Neural cell (in vitro differentiated cells): Measurements from ENCODE around the gene TP53I13. TPM values are rescaled to one million over a fixed set of nuclear protein-coding genes. Genes with fewer than 3 reads are reported as not detected.

Experiments used
- H2AFZ ChIP-seq: fragments of 200-600, 300-800 bp; sonication (generic), shearing (Covaris generic); 2 replicates; pipeline ENCODE4 v1.6.0; 2014; ENCODE audit warnings: low read depth, mild to moderate bottlenecking, antibody characterized with exemption, low read length, moderate library complexity
- H3F3A ChIP-seq: fragments of 200-600 bp; shearing (Covaris generic); 2 replicates; pipeline ENCODE4 v1.6.1; 2016; ENCODE audit warnings: mild to moderate bottlenecking, moderate library complexity, mixed read lengths, antibody characterized with exemption, low read length; ENCODE audit not compliant: insufficient read depth, poor library complexity, severe bottlenecking
- H3K27ac ChIP-seq: fragments of 200-600, 300-800 bp; sonication (generic), shearing (Covaris generic); 2 replicates; pipeline ENCODE4 v1.5.1; 2014; ENCODE audit warnings: mild to moderate bottlenecking, low read length, moderate library complexity
- H3K27me3 ChIP-seq: fragments of 300-800, 200-600 bp; sonication (generic), shearing (Covaris generic); 2 replicates; pipeline ENCODE4 v1.6.0; 2014; ENCODE audit warnings: mild to moderate bottlenecking, low read depth, low read length, moderate library complexity; ENCODE audit not compliant: insufficient read depth
- H3K36me3 ChIP-seq: fragments of 300-800, 200-600 bp; sonication (generic), shearing (Covaris generic); 2 replicates; pipeline ENCODE4 v1.5.1; 2014; ENCODE audit warnings: mild to moderate bottlenecking, antibody characterized with exemption, low read length, moderate library complexity; ENCODE audit not compliant: insufficient read depth
- H3K4me2 ChIP-seq: fragments of 300-800, 200-600 bp; sonication (generic), shearing (Covaris generic); 2 replicates; pipeline ENCODE4 v1.6.0; 2014; ENCODE audit warnings: mild to moderate bottlenecking, low read length
- H3K4me3 ChIP-seq: fragments of 300-800, 200-600 bp; sonication (generic), shearing (Covaris generic); 2 replicates; pipeline ENCODE4 v1.5.1; 2014; ENCODE audit warnings: mild to moderate bottlenecking, low read length, moderate library complexity
- H3K79me2 ChIP-seq: fragments of 200-600 bp; shearing (Covaris generic); replicated peaks from 2 replicates; pipeline ENCODE4 v1.6.0; 2014; ENCODE audit warnings: mild to moderate bottlenecking, low read length, moderate library complexity; ENCODE audit not compliant: insufficient read depth
- H3K9ac ChIP-seq: fragments of 300-800, 200-600 bp; sonication (generic), shearing (Covaris generic); 2 replicates; pipeline ENCODE4 v1.6.1; 2016; ENCODE audit warnings: mild to moderate bottlenecking, low read length, mixed read lengths
- H3K9me2 ChIP-seq: fragments of 200-600 bp; shearing (Covaris generic); 2 replicates; pipeline ENCODE4 v1.6.1; 2016; ENCODE audit warnings: mild to moderate bottlenecking, low read length, mixed read lengths; ENCODE audit not compliant: insufficient read depth
- H3K9me3 ChIP-seq: fragments of 200-600, 300-800 bp; sonication (generic), shearing (Covaris generic); 2 replicates; pipeline ENCODE4 v1.6.1; 2016; ENCODE audit warnings: mild to moderate bottlenecking, mixed run types, low read length, moderate library complexity, mixed read lengths
- H4K20me1 ChIP-seq: fragments of 200-600 bp; shearing (Covaris generic); 2 replicates; pipeline ENCODE4 v1.6.1; 2016; ENCODE audit warnings: mild to moderate bottlenecking, mixed run types; ENCODE audit not compliant: insufficient read depth
- EP300 ChIP-seq: fragments of 450-650 bp; conservative IDR thresholded peaks from 2 replicates; pipeline ENCODE4 v1.6.1; 2014; ENCODE audit warnings: antibody characterized with exemption, mild to moderate bottlenecking, moderate library complexity; ENCODE audit not compliant: poor library complexity, severe bottlenecking
- EZH2 ChIP-seq: fragments of 200-600, 300-800 bp; shearing (Covaris generic), sonication (generic); IDR thresholded peaks from 2 replicates; pipeline ENCODE4 v1.6.1; 2014; ENCODE audit warnings: antibody characterized with exemption, low read length, borderline replicate concordance, mild to moderate bottlenecking; ENCODE audit not compliant: insufficient read depth, poor library complexity, severe bottlenecking
- MXI1 ChIP-seq: fragments of 450-650 bp; conservative IDR thresholded peaks from 2 replicates; pipeline ENCODE4 v1.6.1; 2014; ENCODE audit warnings: antibody characterized with exemption, mild to moderate bottlenecking; ENCODE audit not compliant: poor library complexity, severe bottlenecking
- POLR2AphosphoS5 ChIP-seq: IDR thresholded peaks from 2 replicates; pipeline ENCODE4 v1.6.1; 2012
- RAD21 ChIP-seq: fragments of 450-650 bp; conservative IDR thresholded peaks from 2 replicates; pipeline ENCODE4 v1.6.1; 2014; ENCODE audit warnings: antibody characterized with exemption, mild to moderate bottlenecking, moderate library complexity
- SMC3 ChIP-seq: fragments of 450-650 bp; conservative IDR thresholded peaks from 2 replicates; pipeline ENCODE4 v1.6.1; 2014; ENCODE audit warnings: antibody characterized with exemption, mild to moderate bottlenecking, moderate library complexity; ENCODE audit not compliant: poor library complexity
- TAF1 ChIP-seq: IDR thresholded peaks from 2 replicates; pipeline ENCODE4 v1.6.1; 2012; ENCODE audit warnings: low read depth
- polyA plus RNA-seq: library from polyadenylated mRNA; depleted of rRNA; stranded (reverse); fragments of >200 nt; gene quantifications from 2 replicates; pipeline ENCODE4 v1.2.3, GENCODE V29; 2014
- TF ChIP-seq, protein P1 (sequence below): IDR thresholded peaks from 2 replicates; pipeline ENCODE4 v1.6.1; 2012; ENCODE audit warnings: borderline replicate concordance
- TF ChIP-seq, protein P2 (sequence below): fragments of 450-650 bp; IDR thresholded peaks from 2 replicates; pipeline ENCODE4 v1.5.1; 2014; ENCODE audit warnings: antibody characterized with exemption, mild to moderate bottlenecking, moderate library complexity; ENCODE audit not compliant: poor library complexity, severe bottlenecking

The TP53I13 gene
- polyA plus RNA-seq, 1 donor from 2014 or later: 18.4 TPM

DNA sequence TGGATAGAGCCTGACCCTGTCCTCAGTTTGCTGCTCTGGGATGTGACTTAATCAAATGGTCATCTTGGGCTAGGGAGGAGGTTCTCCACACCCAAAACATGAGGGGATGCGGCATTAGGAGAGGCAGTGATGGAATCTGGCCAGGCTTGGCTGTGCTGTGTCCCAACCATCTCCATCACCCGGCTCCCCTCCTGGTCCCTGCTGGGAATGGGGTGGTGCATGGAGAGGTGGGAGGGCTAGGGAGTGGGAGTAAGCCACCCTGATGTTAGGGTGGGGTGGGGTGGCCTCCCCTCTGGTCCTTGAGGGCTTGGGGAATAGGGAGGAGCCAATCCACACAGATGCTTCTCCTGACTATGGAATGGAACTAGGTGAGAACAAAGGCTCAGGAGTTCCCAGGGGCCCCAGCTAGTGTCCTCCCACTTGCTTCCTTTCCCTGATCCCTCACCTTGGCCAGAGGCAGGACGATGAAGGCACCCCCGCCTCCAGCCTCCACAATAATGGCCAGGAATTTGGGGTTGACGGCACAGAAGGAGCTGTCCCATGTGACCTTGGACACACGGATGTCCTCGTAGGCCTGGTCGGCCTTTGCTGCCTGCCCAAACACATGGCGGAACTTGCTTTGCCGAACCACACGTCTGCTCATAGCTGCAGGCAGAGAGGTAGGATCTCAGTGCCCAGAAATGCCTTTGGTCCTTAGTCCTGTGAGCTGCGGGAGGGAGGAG, 52.4 kb downstream of the TP53I13 start:
- Histone ChIP-seq H3K9me2 (no peaks in the 10 kb centered on the region), H3K27ac (no peak overlapping the region), H3K4me2 (no peak overlapping the region), H3K9ac (no peak overlapping the region), H3K36me3 (no peaks in the 10 kb centered on the region), H4K20me1 (no peaks in the 10 kb centered on the region), H3K27me3 (peaks cover 58% of the 10 kb centered on the region), H3K4me3 (no peak overlapping the region), H3K79me2 (no peaks in the 10 kb centered on the region), H3F3A (no peaks in the 10 kb centered on the region), H2AFZ (no peak overlapping the region), H3K9me3 (peaks cover 4% of the 10 kb centered on the region)
- TF ChIP-seq EP300: no peak
- no peak for TF ChIP-seq TAF1
- TF ChIP-seq EZH2: no peak
- TF ChIP-seq, protein P1, sequence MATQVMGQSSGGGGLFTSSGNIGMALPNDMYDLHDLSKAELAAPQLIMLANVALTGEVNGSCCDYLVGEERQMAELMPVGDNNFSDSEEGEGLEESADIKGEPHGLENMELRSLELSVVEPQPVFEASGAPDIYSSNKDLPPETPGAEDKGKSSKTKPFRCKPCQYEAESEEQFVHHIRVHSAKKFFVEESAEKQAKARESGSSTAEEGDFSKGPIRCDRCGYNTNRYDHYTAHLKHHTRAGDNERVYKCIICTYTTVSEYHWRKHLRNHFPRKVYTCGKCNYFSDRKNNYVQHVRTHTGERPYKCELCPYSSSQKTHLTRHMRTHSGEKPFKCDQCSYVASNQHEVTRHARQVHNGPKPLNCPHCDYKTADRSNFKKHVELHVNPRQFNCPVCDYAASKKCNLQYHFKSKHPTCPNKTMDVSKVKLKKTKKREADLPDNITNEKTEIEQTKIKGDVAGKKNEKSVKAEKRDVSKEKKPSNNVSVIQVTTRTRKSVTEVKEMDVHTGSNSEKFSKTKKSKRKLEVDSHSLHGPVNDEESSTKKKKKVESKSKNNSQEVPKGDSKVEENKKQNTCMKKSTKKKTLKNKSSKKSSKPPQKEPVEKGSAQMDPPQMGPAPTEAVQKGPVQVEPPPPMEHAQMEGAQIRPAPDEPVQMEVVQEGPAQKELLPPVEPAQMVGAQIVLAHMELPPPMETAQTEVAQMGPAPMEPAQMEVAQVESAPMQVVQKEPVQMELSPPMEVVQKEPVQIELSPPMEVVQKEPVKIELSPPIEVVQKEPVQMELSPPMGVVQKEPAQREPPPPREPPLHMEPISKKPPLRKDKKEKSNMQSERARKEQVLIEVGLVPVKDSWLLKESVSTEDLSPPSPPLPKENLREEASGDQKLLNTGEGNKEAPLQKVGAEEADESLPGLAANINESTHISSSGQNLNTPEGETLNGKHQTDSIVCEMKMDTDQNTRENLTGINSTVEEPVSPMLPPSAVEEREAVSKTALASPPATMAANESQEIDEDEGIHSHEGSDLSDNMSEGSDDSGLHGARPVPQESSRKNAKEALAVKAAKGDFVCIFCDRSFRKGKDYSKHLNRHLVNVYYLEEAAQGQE: no peak
- no peak for TF ChIP-seq MXI1
- TF ChIP-seq POLR2AphosphoS5: no peak
- TF ChIP-seq, protein P2, sequence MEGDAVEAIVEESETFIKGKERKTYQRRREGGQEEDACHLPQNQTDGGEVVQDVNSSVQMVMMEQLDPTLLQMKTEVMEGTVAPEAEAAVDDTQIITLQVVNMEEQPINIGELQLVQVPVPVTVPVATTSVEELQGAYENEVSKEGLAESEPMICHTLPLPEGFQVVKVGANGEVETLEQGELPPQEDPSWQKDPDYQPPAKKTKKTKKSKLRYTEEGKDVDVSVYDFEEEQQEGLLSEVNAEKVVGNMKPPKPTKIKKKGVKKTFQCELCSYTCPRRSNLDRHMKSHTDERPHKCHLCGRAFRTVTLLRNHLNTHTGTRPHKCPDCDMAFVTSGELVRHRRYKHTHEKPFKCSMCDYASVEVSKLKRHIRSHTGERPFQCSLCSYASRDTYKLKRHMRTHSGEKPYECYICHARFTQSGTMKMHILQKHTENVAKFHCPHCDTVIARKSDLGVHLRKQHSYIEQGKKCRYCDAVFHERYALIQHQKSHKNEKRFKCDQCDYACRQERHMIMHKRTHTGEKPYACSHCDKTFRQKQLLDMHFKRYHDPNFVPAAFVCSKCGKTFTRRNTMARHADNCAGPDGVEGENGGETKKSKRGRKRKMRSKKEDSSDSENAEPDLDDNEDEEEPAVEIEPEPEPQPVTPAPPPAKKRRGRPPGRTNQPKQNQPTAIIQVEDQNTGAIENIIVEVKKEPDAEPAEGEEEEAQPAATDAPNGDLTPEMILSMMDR: no peak
- no peak for TF ChIP-seq SMC3
- TF ChIP-seq RAD21: no peak

DNA sequence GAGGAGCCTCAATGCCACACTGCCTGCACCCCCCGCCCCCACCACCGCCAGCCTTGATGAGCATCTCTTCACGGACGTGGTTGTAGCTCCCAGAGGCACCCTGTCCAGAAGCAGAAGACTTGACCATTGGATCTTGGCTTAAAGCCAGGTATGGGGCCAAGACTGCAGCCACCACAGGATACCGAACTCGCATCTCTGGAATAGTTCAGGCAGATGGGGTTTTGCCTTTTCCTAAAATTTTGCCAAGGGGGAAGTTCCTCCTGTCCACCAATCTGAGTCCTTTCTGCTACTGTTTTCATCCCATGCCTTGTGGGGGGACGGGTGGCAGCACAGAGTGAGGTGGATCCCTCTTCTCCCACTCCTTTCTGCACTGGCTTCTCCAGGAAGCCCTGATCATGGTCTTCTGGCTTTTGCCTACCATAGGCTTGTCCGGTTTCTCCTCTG, 53.3 kb downstream of the TP53I13 start:
- Histone ChIP-seq H3K9me2 (no peaks in the 10 kb centered on the region), H3F3A (no peaks in the 10 kb centered on the region), H3K4me3 (peak overlapping the region; percentile 68), H3K9ac (no peak overlapping the region), H3K36me3 (no peaks in the 10 kb centered on the region), H3K4me2 (no peak overlapping the region), H3K27ac (no peak overlapping the region), H4K20me1 (no peaks in the 10 kb centered on the region), H3K27me3 (peaks cover 49% of the 10 kb centered on the region), H3K9me3 (peaks cover under 1% of the 10 kb centered on the region), H2AFZ (no peak overlapping the region), H3K79me2 (no peaks in the 10 kb centered on the region)
- TF ChIP-seq, protein P2: no peak
- TF ChIP-seq SMC3 (no peak), RAD21 (no peak)

Other genes starting within 250 kb of the TP53I13 start
- 47.5 and 53.2 TPM in 2 replicates for gene TAOK1, start 178.3 kb upstream of the TP53I13 start, polyA plus RNA-seq
- 0.14 and 0.21 TPM in 2 replicates for gene ABHD15, start 1.7 kb upstream of the TP53I13 start, polyA plus RNA-seq
- gene GIT1, start 20.9 kb downstream of the TP53I13 start, polyA plus RNA-seq: 20.5 and 41.4 TPM in 2 replicates
- gene ANKRD13B, start 24.4 kb downstream of the TP53I13 start, polyA plus RNA-seq: 35.0 and 42.7 TPM in 2 replicates
- gene CORO6, start 54.2 kb downstream of the TP53I13 start, polyA plus RNA-seq: 1.2 and 4.3 TPM in 2 replicates